ENCODE data around the gene GASK1B.

- TF ChIP-seq CTCF (conservative IDR thresholded peaks at IDR 0.05; ENCODE audit: low read length) (no peak), EZH2phosphoT487 (IDR thresholded peaks at IDR 0.05; ENCODE audit: borderline replicate concordance, low read depth, low read length) (no peak)
Measured at GRCh38 chr4:158197194-158197776, 24.5 kb upstream of the GASK1B start.
